ENCODE results near the gene ATG7.

Gene ATG7

GRCh38 chr3:11350374-11350773 is 78.2 kb downstream of the ATG7 start:
- no peaks in the 10 kb centered on the region for H3K9me3 ChIP-seq (ENCODE audit: control insufficient read depth, insufficient read depth, low read depth, low read length)
- no peak overlapping the region for H3K27ac ChIP-seq (ENCODE audit: extremely low read depth, low read depth, low read length)
- TF ChIP-seq SP3 (tag by site-specific recombination; IDR thresholded peaks at IDR 0.05) = no peak
- H3K4me1 ChIP-seq (ENCODE audit: control insufficient read depth, insufficient read depth, low read length) = no peaks in the 10 kb centered on the region
- peaks cover 4 to 38% of the 10 kb centered on the region in 2 experiments; a peak in 2 of 3 replicates for H3K36me3 ChIP-seq (ENCODE audit: control insufficient read depth in 2 of 2, insufficient read depth in 1 of 2, low read length in 2 of 2)
- no peak overlapping the region for H3K4me3 ChIP-seq (ENCODE audit: low read depth, low read length)
- ChIA-PET POLR2A (interaction anchor here (1.9 kb wide), 1 partner anchor 78 kb away, joined by 6 read pairs; the partner anchor contains the start of gene ATG7), CTCF (interaction anchor here (1.0 to 1.3 kb wide), 2 partner anchors 11 to 16 kb away, joined by 3 to 5 read pairs; no protein-coding TSS in a partner anchor)

- POLR2A ChIA-PET = no interaction called here
- peaks cover 4 to 32% of the 10 kb centered on the region in 2 experiments; a peak in 2 of 3 replicates for H3K36me3 ChIP-seq (ENCODE audit: control insufficient read depth in 2 of 2, insufficient read depth in 1 of 2, low read length in 2 of 2)
- CTCF ChIA-PET = interaction anchor here (0.6 to 1.0 kb wide), 2 partner anchors 12 to 181 kb away, joined by 3 read pairs; no protein-coding TSS in a partner anchor
- H3K9me3 ChIP-seq (ENCODE audit: control insufficient read depth, insufficient read depth, low read depth, low read length) = no peaks in the 10 kb centered on the region
- no peak overlapping the region for H3K27ac ChIP-seq (ENCODE audit: extremely low read depth, low read depth, low read length)
- H3K4me1 ChIP-seq (ENCODE audit: control insufficient read depth, insufficient read depth, low read length) = no peaks in the 10 kb centered on the region
- TF ChIP-seq ZNF214 (tag by site-specific recombination; IDR thresholded peaks at IDR 0.05; ENCODE audit: borderline replicate concordance) (no peak), ZSCAN5A (tag by site-specific recombination; IDR thresholded peaks at IDR 0.05) (no peak), ZNF202 (tag by site-specific recombination; IDR thresholded peaks at IDR 0.05; ENCODE audit: borderline replicate concordance) (no peak), ZNF513 (tag by site-specific recombination; IDR thresholded peaks at IDR 0.05) (no peak), YY1 (tag by site-specific recombination; IDR thresholded peaks at IDR 0.05) (no peak), TCF7L2 (IDR thresholded peaks at IDR 0.05; ENCODE audit: borderline replicate concordance, low read depth, low read length) (no peak), MZF1 (tag by site-specific recombination; IDR thresholded peaks at IDR 0.05; ENCODE audit: borderline replicate concordance) (no peak), ZNF10 (tag by site-specific recombination; IDR thresholded peaks at IDR 0.05) (no peak)
- H3K4me3 ChIP-seq (ENCODE audit: low read depth, low read length) = no peak overlapping the region
Measured at GRCh38 chr3:11351451-11351850, 79.3 kb downstream of the ATG7 start.

- CTCF ChIA-PET = no interaction called here
- TF ChIP-seq ZNF239 (tag by site-specific recombination; IDR thresholded peaks at IDR 0.05) = no peak
- no peak for TF ChIP-seq ZNF391 (tag by site-specific recombination; IDR thresholded peaks at IDR 0.05; ENCODE audit: borderline replicate concordance, low read depth)
- TF ChIP-seq ZNF155 (tag by site-specific recombination; IDR thresholded peaks at IDR 0.05) = no peak
- TF ChIP-seq SCRT2 (tag by site-specific recombination; IDR thresholded peaks at IDR 0.05) = no peak
- TF ChIP-seq ZNF146 (tag by site-specific recombination; IDR thresholded peaks at IDR 0.05) = no peak
- no peak for TF ChIP-seq KLF16 (tag by site-specific recombination; IDR thresholded peaks at IDR 0.05)
- no peak for TF ChIP-seq ZNF423 (tag by site-specific recombination; IDR thresholded peaks at IDR 0.05)
- TF ChIP-seq BCL11B (tag by site-specific recombination; IDR thresholded peaks at IDR 0.05; ENCODE audit: low read depth) = no peak
- no peak for TF ChIP-seq ZNF449 (tag by site-specific recombination; IDR thresholded peaks at IDR 0.05)
- no peak for TF ChIP-seq ZNF510 (tag by site-specific recombination; IDR thresholded peaks at IDR 0.05; ENCODE audit: insufficient replicate concordance)
- TF ChIP-seq ZNF280C (tag by site-specific recombination; IDR thresholded peaks at IDR 0.05) = no peak
- TF ChIP-seq ZNF548 (tag by site-specific recombination; IDR thresholded peaks at IDR 0.05) = no peak
- no peak for TF ChIP-seq ZNF169 (tag by site-specific recombination; IDR thresholded peaks at IDR 0.05)
- POLR2A ChIA-PET = no interaction called here
Measured at GRCh38 chr3:11356269-11356668, 84.1 kb downstream of the ATG7 start.

More at GRCh38 chr3:11356269-11356668, 84.1 kb downstream of the ATG7 start:
- H3K4me1 ChIP-seq (ENCODE audit: control insufficient read depth, insufficient read depth, low read length) = no peaks in the 10 kb centered on the region
- no peak overlapping the region for H3K4me3 ChIP-seq (ENCODE audit: low read depth, low read length)
- peaks cover 15 to 22% of the 10 kb centered on the region in 2 experiments; a peak in 2 of 3 replicates for H3K36me3 ChIP-seq (ENCODE audit: control insufficient read depth in 2 of 2, insufficient read depth in 1 of 2, low read length in 2 of 2)
- no peaks in the 10 kb centered on the region for H3K9me3 ChIP-seq (ENCODE audit: control insufficient read depth, insufficient read depth, low read depth, low read length)
- H3K27ac ChIP-seq (ENCODE audit: extremely low read depth, low read depth, low read length) = no peak overlapping the region
